ENCODE data around the gene EMC6. TPM values are rescaled to one million over a fixed set of nuclear protein-coding genes. Genes with fewer than 3 reads are reported as not detected.

Gene EMC6
- total RNA-seq, 1 donor from 2014 or later: 38.1 TPM

GRCh38 chr17:3678095-3678820 lies 9.6 kb downstream of the EMC6 start:
- intact Hi-C loops (cut with micrococcal nuclease): no loop called here

GRCh38 chr17:3678821-3679530 lies 10.4 kb downstream of the EMC6 start:
- intact Hi-C loops (cut with micrococcal nuclease): no loop called here

GRCh38 chr17:3679531-3680126 lies 11.0 kb downstream of the EMC6 start:
- intact Hi-C loops (cut with micrococcal nuclease): no loop called here

GRCh38 chr17:3681057-3681456 lies 12.4 kb downstream of the EMC6 start:
- intact Hi-C loops (cut with micrococcal nuclease): no loop called here

- intact Hi-C loops (cut with micrococcal nuclease): no loop called here
Measured at GRCh38 chr17:3681565-3681964, 13.0 kb downstream of the EMC6 start.

GRCh38 chr17:3682033-3682432 lies 13.4 kb downstream of the EMC6 start:
- intact Hi-C loops (cut with micrococcal nuclease): loop anchor here (2.0 kb wide), 4 partner anchors 15 to 145 kb away; partner anchors contain the start of genes HASPIN and P2RX5

GRCh38 chr17:3683054-3683511 lies 14.5 kb downstream of the EMC6 start:
- intact Hi-C loops (cut with micrococcal nuclease): loop anchor here (2.0 kb wide), 4 partner anchors 14 to 144 kb away; partner anchors contain the start of genes HASPIN and P2RX5

- intact Hi-C loops (cut with micrococcal nuclease): no loop called here
Measured at GRCh38 chr17:3685174-3685573, 16.6 kb downstream of the EMC6 start.

GRCh38 chr17:3688027-3688553 lies 19.5 kb downstream of the EMC6 start:
- intact Hi-C loops (cut with micrococcal nuclease): no loop called here

GRCh38 chr17:3688852-3689261 lies 20.2 kb downstream of the EMC6 start:
- intact Hi-C loops (cut with micrococcal nuclease): no loop called here

- intact Hi-C loops (cut with micrococcal nuclease): no loop called here
Measured at GRCh38 chr17:3689262-3690093, 20.9 kb downstream of the EMC6 start.

- intact Hi-C loops (cut with micrococcal nuclease): no loop called here
Measured at GRCh38 chr17:3690094-3690715, 21.6 kb downstream of the EMC6 start.

GRCh38 chr17:3691617-3692067 lies 23.0 kb downstream of the EMC6 start:
- intact Hi-C loops (cut with micrococcal nuclease): no loop called here

GRCh38 chr17:3692346-3692745 lies 23.7 kb downstream of the EMC6 start:
- intact Hi-C loops (cut with micrococcal nuclease): no loop called here

GRCh38 chr17:3693141-3693540 lies 24.5 kb downstream of the EMC6 start:
- intact Hi-C loops (cut with micrococcal nuclease): no loop called here

- intact Hi-C loops (cut with micrococcal nuclease): loop anchor here (2.0 kb wide), 1 partner anchor 25 kb away; the partner anchor contains the start of genes EMC6 and TAX1BP3
Measured at GRCh38 chr17:3693829-3694231, 25.2 kb downstream of the EMC6 start.

- intact Hi-C loops (cut with micrococcal nuclease): loop anchor here (1.0 to 2.0 kb wide), 2 partner anchors 16 to 26 kb away; partner anchors contain the start of genes EMC6 and TAX1BP3
Measured at GRCh38 chr17:3695129-3695722, 26.6 kb downstream of the EMC6 start.

- intact Hi-C loops (cut with micrococcal nuclease): loop anchor here (1.0 to 2.0 kb wide), 4 partner anchors 13 to 27 kb away; partner anchors contain the start of genes EMC6, HASPIN and TAX1BP3
Measured at GRCh38 chr17:3695723-3696411, 27.3 kb downstream of the EMC6 start, which contains the start of gene P2RX5. Gene P2RX5, minus strand, starts transcription at chr17:3696155. Its CDS starts 150 bp downstream, at chr17:3696005.

GRCh38 chr17:3697103-3697476 lies 28.5 kb downstream of the EMC6 start:
- intact Hi-C loops (cut with micrococcal nuclease): loop anchor here (2.0 kb wide), 1 partner anchor 14 kb away; no protein-coding TSS in a partner anchor

All from T-helper 1 cell treated with Interleukin-12 subunit alpha and Interleukin-12 subunit beta and Interleukin-4 antibody, amounts not matched to agents 30 ng/mL and 1 ng/mL, for 36 hours (primary cell).